ENCODE data around the gene DYNLT1. TPM values are rescaled to one million over a fixed set of nuclear protein-coding genes. Genes with fewer than 3 reads are reported as not detected.
A peak's percentile ranks its signal among the peaks of the same experiment; 100 is the strongest.

DYNLT1 gene
- total RNA-seq, 4 donors from 2014 or later = 93.8 to 190 (median 146) TPM

DNA sequence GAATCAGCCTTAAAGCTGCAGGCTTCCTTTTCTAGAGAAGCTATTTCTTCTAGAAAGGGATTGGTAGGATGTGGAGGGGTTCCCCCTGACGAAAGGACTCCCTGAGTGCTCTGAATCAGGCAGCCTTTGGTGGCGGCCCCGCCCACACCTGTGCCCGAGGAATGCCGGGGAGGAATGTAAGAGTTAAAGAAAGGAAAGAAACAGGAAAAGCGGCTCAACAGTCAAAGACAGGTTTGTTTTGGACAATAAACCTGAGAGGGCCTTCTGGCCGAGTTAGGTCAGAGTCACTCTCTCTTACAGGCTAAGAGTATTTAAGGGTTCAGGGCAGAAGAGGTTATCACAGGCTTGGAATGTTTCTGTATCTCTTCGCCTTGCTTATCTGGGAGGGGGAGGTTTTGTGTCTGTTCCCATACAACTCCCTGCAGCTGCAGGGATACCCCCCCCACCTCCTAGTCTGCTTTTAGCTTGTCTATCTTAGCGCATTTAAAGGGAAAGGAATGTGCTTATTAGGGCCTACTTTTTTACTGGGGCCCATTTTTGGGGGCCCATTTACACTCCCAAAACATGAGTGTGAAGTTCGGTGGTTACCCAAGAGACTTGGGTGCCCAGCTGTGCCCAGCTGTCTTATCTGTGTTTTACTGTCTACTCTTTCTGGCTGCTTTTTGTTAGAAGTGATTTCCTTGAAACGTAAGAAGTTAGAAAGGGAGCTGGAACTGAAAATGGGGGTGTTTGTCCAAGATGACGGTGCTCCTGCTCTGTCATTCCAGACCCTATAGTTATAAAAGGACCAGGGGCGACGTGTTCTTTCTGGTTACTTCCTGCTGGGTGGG, 32.8 kb downstream of the DYNLT1 start:
- Histone ChIP-seq H3K9me3 (no peaks in the 10 kb centered on the region), H3K27ac (no peak overlapping the region), H3K36me3 (peaks cover 0 to 59% (median 3%) of the 10 kb centered on the region in 3 donors), H3K27me3 (no peaks in the 10 kb centered on the region), H3K4me1 (no peaks in the 10 kb centered on the region), H3K4me3 (no peak overlapping the region)
- TF ChIP-seq, protein P1, sequence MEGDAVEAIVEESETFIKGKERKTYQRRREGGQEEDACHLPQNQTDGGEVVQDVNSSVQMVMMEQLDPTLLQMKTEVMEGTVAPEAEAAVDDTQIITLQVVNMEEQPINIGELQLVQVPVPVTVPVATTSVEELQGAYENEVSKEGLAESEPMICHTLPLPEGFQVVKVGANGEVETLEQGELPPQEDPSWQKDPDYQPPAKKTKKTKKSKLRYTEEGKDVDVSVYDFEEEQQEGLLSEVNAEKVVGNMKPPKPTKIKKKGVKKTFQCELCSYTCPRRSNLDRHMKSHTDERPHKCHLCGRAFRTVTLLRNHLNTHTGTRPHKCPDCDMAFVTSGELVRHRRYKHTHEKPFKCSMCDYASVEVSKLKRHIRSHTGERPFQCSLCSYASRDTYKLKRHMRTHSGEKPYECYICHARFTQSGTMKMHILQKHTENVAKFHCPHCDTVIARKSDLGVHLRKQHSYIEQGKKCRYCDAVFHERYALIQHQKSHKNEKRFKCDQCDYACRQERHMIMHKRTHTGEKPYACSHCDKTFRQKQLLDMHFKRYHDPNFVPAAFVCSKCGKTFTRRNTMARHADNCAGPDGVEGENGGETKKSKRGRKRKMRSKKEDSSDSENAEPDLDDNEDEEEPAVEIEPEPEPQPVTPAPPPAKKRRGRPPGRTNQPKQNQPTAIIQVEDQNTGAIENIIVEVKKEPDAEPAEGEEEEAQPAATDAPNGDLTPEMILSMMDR (IDR thresholded peaks at IDR 0.05) = no peak
- no peak for TF ChIP-seq POLR2A (IDR thresholded peaks at IDR 0.05)
- DNase-seq = peak in 1 of 3 donors; percentile 40

DNA sequence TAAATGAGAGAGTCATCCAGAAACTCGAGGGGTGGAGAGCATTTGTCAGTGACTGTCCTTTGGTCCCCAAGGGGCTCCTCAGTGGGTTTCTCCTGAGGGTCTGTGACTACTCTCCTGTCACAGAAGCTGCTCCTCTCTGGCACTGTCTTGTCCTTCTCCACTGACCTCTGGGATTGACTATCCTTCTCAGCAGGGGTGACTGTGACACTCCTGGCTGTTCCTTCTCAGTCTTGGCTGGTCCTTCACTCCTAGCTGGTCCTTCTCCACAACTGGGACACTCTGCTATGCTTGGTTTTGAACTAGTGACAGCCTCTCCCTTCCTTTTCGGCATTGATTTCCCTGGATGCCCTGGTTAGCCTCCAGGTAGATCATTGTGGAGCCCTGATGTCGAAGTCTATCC, 33.5 kb downstream of the DYNLT1 start:
- no peak for DNase-seq
- Histone ChIP-seq H3K9me3 (no peaks in the 10 kb centered on the region), H3K27ac (no peak overlapping the region), H3K4me1 (no peaks in the 10 kb centered on the region), H3K27me3 (no peaks in the 10 kb centered on the region), H3K4me3 (no peak overlapping the region), H3K36me3 (peaks cover 0 to 66% (median 3%) of the 10 kb centered on the region in 3 donors)
- no peak for TF ChIP-seq POLR2A (IDR thresholded peaks at IDR 0.05)
- TF ChIP-seq, protein P1 (IDR thresholded peaks at IDR 0.05) = no peak

DNA sequence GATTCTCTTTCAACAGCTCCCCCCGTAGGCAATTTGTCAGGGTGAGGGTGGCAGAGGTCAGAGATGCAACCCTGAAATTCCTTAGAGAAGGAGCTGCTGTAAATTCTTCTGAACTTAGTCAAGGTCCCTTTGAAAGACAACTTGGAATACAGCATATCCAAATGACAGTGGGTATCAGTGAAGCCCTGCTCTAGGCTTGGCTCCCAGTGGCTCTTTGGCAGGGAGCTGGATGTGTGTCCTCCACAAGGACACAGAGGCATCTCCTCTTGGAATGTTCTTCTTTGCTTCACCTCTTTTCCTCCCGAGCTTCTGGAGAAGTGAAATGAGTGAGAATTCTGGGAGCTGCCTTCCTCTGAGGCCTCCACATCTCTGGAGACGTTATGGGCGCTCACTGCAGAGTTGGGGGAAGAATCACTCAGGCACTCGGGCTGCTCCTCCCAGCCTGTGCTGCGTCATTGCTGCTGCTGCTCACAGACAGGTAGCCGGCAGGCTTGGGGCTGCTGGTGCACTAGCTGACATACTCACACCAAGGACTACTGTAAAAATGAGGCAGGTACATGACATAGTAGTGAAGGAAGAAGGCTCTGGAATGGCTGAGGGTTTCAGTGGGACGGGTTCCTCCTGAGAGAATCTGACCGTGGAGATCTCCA, 34.1 kb downstream of the DYNLT1 start:
- no peak for TF ChIP-seq POLR2A (IDR thresholded peaks at IDR 0.05)
- TF ChIP-seq, protein P1 (IDR thresholded peaks at IDR 0.05) = no peak
- H3K4me1 ChIP-seq = no peaks in the 10 kb centered on the region
- H3K27ac ChIP-seq = no peak overlapping the region
- peaks cover 0 to 72% (median 3%) of the 10 kb centered on the region in 3 donors for H3K36me3 ChIP-seq
- H3K27me3 ChIP-seq = no peaks in the 10 kb centered on the region
- H3K4me3 ChIP-seq = no peak overlapping the region
- H3K9me3 ChIP-seq = no peaks in the 10 kb centered on the region
- DNase-seq = peak in 1 of 3 donors; percentile 9

DNA sequence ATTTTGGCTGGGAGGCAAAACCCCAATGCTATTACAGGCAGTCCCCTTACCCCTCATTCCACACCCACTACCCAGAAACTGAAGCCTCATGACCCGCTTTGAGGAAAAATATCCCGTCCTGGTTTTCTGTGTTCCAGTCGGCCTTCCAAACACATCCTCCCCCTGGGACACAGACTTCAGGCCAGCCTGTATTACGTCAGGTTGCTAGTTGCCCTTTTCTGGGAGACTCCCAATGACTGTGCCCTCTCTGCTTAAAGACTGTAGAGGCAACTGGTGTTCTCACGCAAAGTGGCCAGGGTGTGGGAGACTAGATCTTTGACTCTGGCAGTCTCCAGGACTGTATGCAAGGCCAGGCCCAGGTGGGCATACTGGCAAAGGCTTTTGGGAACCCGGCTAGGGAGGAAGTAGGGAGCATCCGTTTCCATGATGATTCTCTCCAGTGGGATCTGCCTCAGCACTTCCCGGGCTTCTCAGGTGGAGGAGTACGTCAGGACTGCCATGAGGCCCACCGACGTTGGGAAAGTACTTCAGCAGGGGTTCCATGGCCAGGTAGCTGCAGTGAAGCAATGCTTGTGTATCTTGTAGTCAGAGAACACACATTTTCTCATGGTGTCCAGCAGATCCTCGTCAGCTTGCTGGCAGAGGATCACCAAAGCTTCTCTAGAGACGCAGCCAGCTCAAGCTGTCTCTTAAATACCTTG, 34.9 kb downstream of the DYNLT1 start:
- H3K36me3 ChIP-seq = peaks cover 0 to 69% (median 3%) of the 10 kb centered on the region in 3 donors
- TF ChIP-seq POLR2A (IDR thresholded peaks at IDR 0.05) = no peak
- TF ChIP-seq, protein P1 (IDR thresholded peaks at IDR 0.05) = no peak

DNA sequence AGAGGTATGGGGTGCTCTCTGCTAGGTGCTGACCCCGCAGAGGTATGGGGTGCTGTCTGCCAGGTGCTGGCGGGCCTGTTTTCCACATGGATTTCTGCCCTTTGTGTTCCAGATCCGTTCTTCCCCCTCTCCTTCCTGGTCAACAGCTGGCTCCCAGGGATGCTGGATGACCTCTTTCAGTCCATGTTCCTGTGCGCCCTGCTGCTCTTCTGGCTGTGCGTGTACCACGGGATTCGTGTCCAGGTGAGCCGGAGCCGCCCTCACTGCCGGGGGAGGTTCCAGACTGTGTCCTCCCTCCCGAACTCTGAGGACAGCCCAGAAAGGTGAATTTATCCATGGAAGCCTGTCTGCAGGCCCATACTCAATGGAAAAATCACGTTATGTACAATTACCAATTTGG, 36.3 kb downstream of the DYNLT1 start:
- Histone ChIP-seq H3K27me3 (no peaks in the 10 kb centered on the region), H3K27ac (no peak overlapping the region), H3K9me3 (no peaks in the 10 kb centered on the region), H3K36me3 (peaks cover 0 to 59% (median 0%) of the 10 kb centered on the region in 3 donors), H3K4me3 (no peak overlapping the region), H3K4me1 (no peaks in the 10 kb centered on the region)
- TF ChIP-seq, protein P1 (IDR thresholded peaks at IDR 0.05) = no peak
- TF ChIP-seq POLR2A (IDR thresholded peaks at IDR 0.05) = no peak
- peak in 2 of 3 donors; percentile 16 to 25 for DNase-seq

More for the DNA sequence above, 34.9 kb downstream of the DYNLT1 start:
- no peak overlapping the region for H3K27ac ChIP-seq
- no peaks in the 10 kb centered on the region for H3K9me3 ChIP-seq
- DNase-seq = no peak
- H3K4me3 ChIP-seq = no peak overlapping the region
- no peaks in the 10 kb centered on the region for H3K27me3 ChIP-seq
- H3K4me1 ChIP-seq = no peaks in the 10 kb centered on the region

All from Peyer's patch (tissue), 4 donors.